GM11168 (cell line): Measurements from ENCODE around the gene MERTK.
"Not testable (repeated sequence)": the region's sequence is repeated elsewhere in the genome, so short reads cannot be mapped to it uniquely, and the experiment has no call there.

Experiments used
- in situ Hi-C: fragments of 300-500 bp; cut with MboI; formaldehyde crosslinking; loops from one replicate; pipeline ENCODE4 v1.12.0; 2022; ENCODE audit warnings: low sequenced_read_pairs; ENCODE audit not compliant: unreplicated experiment

MERTK gene

DNA sequence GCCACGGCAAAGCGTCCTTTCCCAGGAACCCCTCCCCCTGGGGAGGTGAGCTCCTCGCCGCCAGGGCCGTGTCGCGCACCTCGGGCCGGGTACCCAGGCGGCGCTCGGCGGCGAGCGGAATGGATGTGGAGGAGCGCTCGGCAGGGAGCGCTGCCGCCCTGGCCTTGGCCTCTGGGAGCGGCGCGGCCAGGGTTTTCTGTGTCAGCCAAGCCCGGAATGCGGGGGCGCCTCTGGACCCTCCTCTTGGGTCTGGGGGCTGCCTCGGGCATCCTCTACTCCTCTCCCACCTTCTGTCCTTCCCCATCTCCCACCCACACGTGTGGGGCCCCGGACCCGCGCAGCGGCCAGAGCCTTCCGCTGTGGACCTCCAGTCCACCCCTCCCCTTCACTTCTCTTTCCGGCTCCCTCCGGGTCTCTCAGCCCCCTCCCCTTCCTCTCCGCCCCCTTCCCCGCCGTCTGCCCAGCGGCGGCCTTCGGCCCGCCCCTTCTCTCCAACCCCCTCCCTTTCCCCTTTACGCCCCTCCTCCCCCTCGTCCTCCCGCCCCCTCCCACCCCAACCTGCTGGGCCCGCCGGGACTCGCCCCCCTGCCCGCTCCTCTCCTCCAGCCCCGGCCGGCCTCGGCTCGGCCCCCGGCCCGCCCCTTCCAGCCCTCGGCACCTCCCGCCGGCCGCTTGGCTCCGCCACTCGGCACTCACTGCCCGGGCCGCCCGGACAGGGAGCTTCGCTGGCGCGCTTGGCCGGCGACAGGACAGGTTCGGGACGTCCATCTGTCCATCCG lies at the start of gene MERTK:
Gene MERTK, plus strand, starts transcription at position 684 of the 779 bp plus-strand sequence. CDS start 129 bp downstream, outside the sequence.
- in situ Hi-C loops: no loop called here

DNA sequence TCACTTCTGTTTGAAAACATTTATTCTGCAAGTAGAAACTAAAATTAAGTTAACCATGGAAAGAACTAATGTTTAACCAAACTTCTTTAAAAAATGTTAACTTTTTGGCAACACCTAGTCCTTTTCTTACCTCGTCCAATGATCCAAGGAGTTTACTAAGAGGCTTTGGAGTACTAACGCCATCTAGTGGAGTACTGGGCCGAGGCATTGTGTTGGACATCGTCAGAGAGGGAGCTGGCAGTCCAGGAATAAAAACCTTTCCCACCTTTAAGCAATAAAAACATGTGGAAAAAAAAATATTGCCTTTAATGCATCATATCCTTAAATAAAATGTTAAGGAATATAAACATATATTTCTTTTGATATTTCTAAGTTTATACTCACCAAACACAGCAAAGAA lies 47.8 kb upstream of the MERTK start:
- in situ Hi-C loops: not testable (repeated sequence)

GRCh38 chr2:111852544-111852943 lies 45.9 kb upstream of the MERTK start:
- in situ Hi-C loops: not testable (repeated sequence)

DNA sequence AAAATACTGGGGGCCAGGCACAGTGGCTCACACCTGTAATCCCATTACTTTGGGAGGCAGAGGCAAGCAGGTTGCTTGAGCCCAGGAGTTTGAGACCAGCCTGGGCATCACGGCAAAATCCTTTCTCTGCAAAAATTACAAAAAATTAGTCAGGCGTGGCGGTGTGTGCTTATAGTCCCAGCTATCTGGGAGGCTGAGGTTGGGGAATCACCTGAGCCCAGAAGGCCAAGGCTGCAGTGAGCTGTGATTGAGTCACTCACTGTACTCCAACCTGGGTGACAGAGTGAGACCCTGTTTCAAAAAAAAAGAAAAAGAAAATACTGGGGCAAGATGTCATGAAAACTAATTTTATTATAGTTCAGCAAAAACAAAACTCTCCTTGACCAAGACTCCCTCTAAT lies 38.4 kb upstream of the MERTK start:
- in situ Hi-C loops: not testable (repeated sequence)

- in situ Hi-C loops: not testable (repeated sequence)
Observed at GRCh38 chr2:111865124-111865523, 33.3 kb upstream of the MERTK start.

- in situ Hi-C loops: not testable (repeated sequence)
Observed at GRCh38 chr2:111872806-111873205, 25.6 kb upstream of the MERTK start.

DNA sequence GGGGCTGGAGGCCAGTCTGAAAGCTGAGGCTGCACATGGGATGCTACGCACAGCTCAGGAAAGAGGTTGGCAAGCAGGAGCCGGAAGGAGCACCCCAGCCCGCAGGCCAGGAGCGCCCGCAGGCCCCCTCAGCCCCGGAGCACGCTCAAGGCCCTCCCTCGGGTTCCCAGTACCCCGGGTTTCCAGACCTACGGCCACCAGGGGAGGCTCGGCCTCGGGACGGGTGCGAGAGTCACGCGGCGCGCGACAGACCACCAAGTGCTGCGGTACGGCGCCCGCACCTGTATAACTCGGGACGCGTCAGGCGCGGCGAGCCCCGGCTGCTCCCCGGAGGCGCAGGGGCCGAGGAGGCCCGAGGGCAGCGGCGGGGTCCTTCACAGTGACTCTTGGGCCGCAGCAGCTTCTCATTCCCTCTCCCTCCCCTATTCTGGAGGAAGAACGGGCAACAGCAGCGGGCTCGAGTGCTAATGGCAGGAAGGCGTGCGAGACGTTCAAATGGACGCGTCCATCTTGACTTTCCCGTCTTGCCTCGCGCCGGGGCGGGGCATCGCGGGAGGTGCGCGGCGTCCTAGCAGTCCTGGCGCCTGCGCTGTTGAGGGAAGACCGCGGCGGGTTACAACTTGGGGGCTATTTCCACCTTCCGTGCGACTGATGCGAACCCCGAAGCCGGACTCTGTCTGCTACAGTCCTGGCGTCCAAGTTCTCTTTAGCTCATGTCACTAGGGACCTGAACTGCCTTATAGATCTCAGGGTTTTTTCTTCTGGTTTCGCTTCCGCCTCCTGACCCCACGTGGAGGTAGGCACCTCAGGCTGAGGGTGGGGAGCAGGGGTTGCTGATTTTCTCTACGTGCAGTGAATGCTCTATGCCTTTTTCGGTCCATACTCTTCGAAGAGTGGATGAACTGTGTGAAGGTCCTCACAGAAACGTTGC lies 14.5 kb upstream of the MERTK start, which contains the start of gene ANAPC1:
Gene ANAPC1, minus strand, starts transcription at position 533 of the 931 bp plus-strand sequence. CDS start 3,368 bp downstream, outside the sequence.
- in situ Hi-C loops: no loop called here

GRCh38 chr2:111884592-111884964 lies 13.8 kb upstream of the MERTK start:
- in situ Hi-C loops: no loop called here

DNA sequence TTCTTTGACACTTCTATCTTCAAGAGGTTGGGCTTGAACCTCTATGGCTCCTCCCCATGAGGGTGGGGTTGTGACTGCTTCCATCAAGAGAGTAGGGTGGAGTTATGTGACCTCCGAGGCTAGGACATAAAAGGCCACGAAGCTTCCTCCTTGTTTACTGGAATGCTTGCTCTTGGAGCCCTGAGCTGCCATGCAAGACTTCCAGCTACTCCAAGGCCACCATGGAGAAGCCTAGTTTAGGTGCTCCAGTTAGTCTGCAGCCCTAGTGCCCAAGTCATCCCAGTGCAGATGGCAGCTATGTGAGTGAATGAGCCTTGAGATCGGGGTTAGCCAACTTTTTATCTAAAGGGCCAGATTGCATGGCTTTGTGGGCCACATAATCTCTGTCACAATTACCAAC lies 2.4 kb upstream of the MERTK start:
- in situ Hi-C loops: no loop called here

GRCh38 chr2:111896576-111896975 lies 1.8 kb upstream of the MERTK start:
- in situ Hi-C loops: no loop called here

GRCh38 chr2:111897630-111897923 lies 830 bp upstream of the MERTK start:
- in situ Hi-C loops: no loop called here

GRCh38 chr2:111898703-111899514 lies 502 bp downstream of the MERTK start:
- in situ Hi-C loops: no loop called here

DNA sequence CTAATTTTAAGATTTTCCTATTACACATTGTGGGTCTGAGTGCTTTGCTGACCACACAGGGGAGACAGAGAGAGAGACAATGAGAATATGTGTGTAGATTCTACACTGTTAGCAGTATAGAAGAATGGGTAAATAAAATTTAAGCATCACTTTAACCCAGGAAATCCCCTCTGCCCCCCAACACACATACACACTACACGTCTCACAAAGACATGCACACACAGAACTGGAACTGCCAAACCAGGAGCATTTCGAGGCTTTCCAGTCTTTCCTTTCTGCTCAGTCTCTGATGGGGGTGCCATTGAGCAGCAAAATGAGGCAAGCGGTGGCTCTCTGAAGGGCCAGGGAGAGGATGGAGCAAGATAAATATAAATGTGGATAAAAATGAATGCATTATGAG lies 2.5 kb downstream of the MERTK start:
- in situ Hi-C loops: no loop called here

DNA sequence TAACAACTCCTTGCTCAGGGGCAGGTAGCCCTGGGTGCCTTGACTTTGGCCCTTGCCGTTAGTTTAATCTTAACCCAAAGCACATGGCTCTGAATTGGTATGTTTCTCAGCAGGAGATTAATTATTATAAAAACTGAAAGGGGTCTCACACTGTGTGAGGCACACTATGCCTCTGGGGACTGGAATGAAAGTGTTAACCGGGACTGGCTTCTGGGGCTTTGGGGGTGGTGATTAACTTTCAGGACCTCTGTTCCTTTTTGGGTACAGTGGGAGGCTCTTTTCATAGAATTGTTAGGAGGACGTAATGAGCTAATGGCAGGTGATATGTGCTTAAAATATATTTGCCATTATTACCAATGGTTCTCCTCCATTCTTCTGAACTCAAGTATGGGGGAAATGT lies 5.1 kb downstream of the MERTK start:
- in situ Hi-C loops: no loop called here

- in situ Hi-C loops: no loop called here
Observed at GRCh38 chr2:111903930-111904439, 5.6 kb downstream of the MERTK start.

GRCh38 chr2:111904726-111905474 lies 6.5 kb downstream of the MERTK start:
- in situ Hi-C loops: no loop called here

DNA sequence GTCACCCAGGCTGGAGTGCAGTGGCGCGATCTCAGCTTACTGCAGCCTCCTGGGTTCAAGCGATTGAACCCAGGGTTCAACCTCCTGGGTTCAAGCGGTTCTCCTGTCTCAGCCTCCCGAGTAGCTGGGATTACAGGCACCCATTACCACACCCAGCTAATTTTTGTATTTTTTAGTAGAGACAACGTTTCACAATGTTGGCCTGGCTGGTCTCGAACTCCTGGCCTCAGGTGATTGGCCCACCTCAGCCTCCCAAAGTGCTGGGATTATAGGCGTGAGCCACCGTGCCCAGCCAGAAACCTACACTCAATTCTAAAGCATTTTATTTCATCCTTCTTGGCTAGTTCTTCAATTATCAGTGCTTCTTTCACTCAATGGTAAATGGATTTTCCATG lies 7.1 kb downstream of the MERTK start:
- in situ Hi-C loops: not testable (repeated sequence)

DNA sequence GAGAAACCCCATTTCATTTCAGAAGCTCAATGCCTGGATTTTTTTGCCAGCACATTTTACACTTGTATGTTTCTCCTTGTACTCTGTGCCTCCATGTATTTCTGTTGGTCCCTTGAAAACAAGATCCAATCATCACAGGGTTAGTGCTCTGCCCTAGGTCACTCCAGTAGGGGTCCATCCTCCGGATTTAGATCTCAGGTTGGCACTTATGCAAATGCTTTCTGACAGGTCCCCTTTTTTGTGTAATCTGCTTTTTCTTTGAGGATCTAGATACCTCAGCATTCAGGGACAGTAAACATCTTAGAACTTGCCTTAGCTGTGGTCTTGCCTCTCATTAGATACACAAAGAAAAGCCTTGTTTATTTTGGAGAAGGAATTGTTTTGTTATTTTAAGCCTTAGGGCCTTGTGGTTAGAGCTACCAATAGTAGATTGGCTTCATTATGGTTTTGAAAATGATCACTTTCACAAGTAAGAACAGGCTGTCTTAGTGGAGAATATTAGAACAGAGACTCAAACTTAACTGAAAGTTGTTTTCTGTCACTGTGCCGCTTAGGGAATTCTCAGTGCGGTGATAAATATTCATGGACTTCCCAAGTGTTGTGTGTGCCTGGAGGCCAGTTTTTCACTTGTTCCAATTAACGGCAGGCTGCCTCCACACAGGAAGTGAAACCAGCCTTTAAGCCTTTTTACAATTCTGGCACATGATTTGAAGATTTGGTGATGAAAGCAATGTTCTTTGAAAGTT lies 7.8 kb downstream of the MERTK start:
- in situ Hi-C loops: no loop called here

DNA sequence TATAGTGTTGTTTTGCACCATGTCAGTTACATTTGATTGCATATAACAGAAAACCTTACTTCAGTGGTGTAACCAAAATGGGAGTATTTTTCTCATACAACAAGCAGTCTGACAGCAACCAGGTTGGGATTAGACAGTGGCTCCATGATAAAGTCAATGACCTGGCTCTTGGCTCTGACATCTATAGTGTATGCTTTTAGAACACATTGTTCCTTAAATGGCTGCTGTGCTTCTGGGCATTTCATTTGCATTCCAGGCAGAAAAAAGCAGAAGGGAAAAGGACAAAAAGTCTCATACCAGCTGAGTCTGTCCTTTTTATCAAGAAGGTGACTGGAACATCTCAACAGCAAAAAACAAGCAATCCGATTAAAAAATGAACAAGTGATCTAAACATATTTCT lies 10.2 kb downstream of the MERTK start:
- in situ Hi-C loops: no loop called here
